GM06990 (cell line): ENCODE results near the gene EXOSC9.
A peak's percentile ranks its signal among the peaks of the same experiment; 100 is the strongest.

Source experiments
- DNase-seq: peaks from one replicate; pipeline ENCODE4 v3.0.0-alpha.2; 2011; ENCODE audit not compliant: insufficient read length; ENCODE audit errors: extremely low read depth
- H3K27me3 ChIP-seq: replicated peaks from 2 replicates; pipeline ENCODE4 v1.6.0; 2011; ENCODE audit warnings: low read length; ENCODE audit not compliant: control insufficient read depth, insufficient read depth
- H3K36me3 ChIP-seq: 2 replicates; pipeline ENCODE4 v1.5.1; 2011; ENCODE audit warnings: low read length; ENCODE audit not compliant: control insufficient read depth, insufficient read depth
- H3K4me3 ChIP-seq: replicated peaks from 2 replicates; pipeline ENCODE4 v1.5.1; 2011; ENCODE audit warnings: low read depth, mild to moderate bottlenecking, control low read depth, low read length
- CTCF ChIP-seq: IDR thresholded peaks from 2 replicates; pipeline ENCODE4 v1.5.1; 2011; ENCODE audit warnings: low read length, control low read depth, mild to moderate bottlenecking, inconsistent platforms; ENCODE audit not compliant: insufficient read depth, poor library complexity, severe bottlenecking

Gene EXOSC9

DNA sequence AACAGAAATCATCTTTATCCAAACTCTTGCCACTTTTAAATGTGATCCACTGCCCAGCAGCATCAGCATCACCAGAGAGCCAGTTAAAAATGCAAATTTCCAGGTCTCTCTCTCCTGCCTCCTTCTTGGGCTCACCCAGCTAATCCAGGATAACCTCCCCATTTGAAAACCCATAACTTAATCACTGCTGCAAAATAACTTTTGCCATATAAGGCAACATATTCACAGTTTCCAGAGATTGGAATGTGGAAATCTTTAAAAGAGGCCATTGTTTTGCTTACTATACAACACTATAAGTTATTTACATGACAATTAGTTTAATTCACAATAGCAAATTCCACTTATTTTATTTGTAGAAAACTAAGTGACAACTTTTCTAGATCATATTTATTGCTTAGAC is 4.8 kb upstream of the EXOSC9 start:
- no peak overlapping the region for H3K4me3 ChIP-seq
- H3K27me3 ChIP-seq = no peaks in the 10 kb centered on the region
- no peaks in the 10 kb centered on the region for H3K36me3 ChIP-seq
- TF ChIP-seq CTCF = no peak
- DNase-seq = no peak

- no peaks in the 10 kb centered on the region for H3K27me3 ChIP-seq
- H3K4me3 ChIP-seq = no peak overlapping the region
- TF ChIP-seq CTCF = no peak
- DNase-seq = no peak
- peaks cover 4% of the 10 kb centered on the region; the same call in 1 of the 2 replicates for H3K36me3 ChIP-seq
These were observed 1.8 kb upstream of the EXOSC9 start for GRCh38 chr4:121799208-121799823.

DNA sequence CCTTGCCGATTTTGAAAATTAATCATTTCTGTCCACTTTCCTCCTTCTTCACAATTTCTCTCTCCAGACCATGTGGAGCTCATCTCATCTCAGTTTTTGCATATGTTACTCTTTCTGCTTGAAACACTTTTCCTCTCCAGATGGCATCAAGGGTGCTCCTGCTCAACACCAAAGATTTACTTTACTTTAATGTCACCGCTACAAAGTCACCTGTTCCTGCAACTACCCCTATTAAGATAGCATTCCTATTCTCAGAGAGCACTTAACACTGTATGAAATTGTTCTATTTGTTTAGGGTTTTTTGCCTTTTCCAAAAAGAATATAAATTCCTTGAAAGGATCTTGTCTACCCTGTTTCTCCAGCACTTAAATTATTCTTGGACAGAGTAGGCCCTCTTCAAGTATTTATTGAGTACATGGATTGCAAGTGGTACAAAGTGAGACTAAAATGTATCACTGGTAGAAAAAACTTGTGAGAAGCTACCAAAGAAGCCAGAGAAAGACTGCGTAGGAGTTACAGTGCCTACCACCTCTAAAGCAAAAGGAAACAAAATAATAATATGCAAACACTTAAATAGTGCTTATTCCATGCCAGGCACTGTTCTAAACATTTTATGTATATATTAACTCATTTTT is 1.1 kb upstream of the EXOSC9 start:
- no peak for TF ChIP-seq CTCF
- H3K4me3 ChIP-seq = peak overlapping the region; percentile 80
- H3K27me3 ChIP-seq = no peaks in the 10 kb centered on the region
- DNase-seq = no peak
- peaks cover 4% of the 10 kb centered on the region; the same call in 1 of the 2 replicates for H3K36me3 ChIP-seq

- Histone ChIP-seq H3K36me3 (peaks cover 4% of the 10 kb centered on the region; the same call in 1 of the 2 replicates), H3K27me3 (no peaks in the 10 kb centered on the region), H3K4me3 (peak overlapping the region; percentile 80)
- TF ChIP-seq CTCF = no peak
- no peak for DNase-seq
These were observed 524 bp upstream of the EXOSC9 start for GRCh38 chr4:121800638-121800960.

GRCh38 chr4:121801715-121802075 is 572 bp downstream of the EXOSC9 start:
- peak overlapping the region; percentile 80 for H3K4me3 ChIP-seq
- H3K27me3 ChIP-seq = no peaks in the 10 kb centered on the region
- no peak for DNase-seq
- TF ChIP-seq CTCF = no peak
- peaks cover 4% of the 10 kb centered on the region; the same call in 1 of the 2 replicates for H3K36me3 ChIP-seq
